ENCODE measurements around the gene DSE.

The DSE gene

GRCh38 chr6:116461932-116462885, 91.5 kb downstream of the DSE start:
- H3K4me3 ChIP-seq (ENCODE audit: low read length in 2 of 2), result peak overlapping the region; percentile 61 to 67
- H3K4me1 ChIP-seq (ENCODE audit: control insufficient read depth in 2 of 2, insufficient read depth in 2 of 2, low read length in 2 of 2), result no peaks in the 10 kb centered on the region
- no peaks in the 10 kb centered on the region for H3K9me3 ChIP-seq (ENCODE audit: control insufficient read depth in 2 of 2, low read length in 2 of 2)
- H3K36me3 ChIP-seq (ENCODE audit: control insufficient read depth in 2 of 2, insufficient read depth in 2 of 2, low read length in 2 of 2), result no peaks in the 10 kb centered on the region
- H3K9ac ChIP-seq (ENCODE audit: low read depth in 1 of 2, low read length in 2 of 2), result peak overlapping the region; percentile 53 to 56
- H3K27ac ChIP-seq (ENCODE audit: low read depth in 2 of 2, low read length in 2 of 2), result peak overlapping the region; percentile 51 to 70
- peaks cover 8 to 13% of the 10 kb centered on the region in 2 donors for H3K27me3 ChIP-seq (ENCODE audit: control insufficient read depth in 2 of 2, insufficient read depth in 2 of 2, low read length in 2 of 2)

- no peak overlapping the region for H3K9ac ChIP-seq (ENCODE audit: low read depth in 1 of 2, low read length in 2 of 2)
These were observed 92.6 kb downstream of the DSE start for GRCh38 chr6:116463301-116463700.

GRCh38 chr6:116465246-116465645, 94.5 kb downstream of the DSE start:
- Histone ChIP-seq H3K9me3 (ENCODE audit: control insufficient read depth in 2 of 2, low read length in 2 of 2) (no peaks in the 10 kb centered on the region), H3K9ac (ENCODE audit: low read depth in 1 of 2, low read length in 2 of 2) (no peak overlapping the region), H3K27me3 (ENCODE audit: control insufficient read depth in 2 of 2, insufficient read depth in 2 of 2, low read length in 2 of 2) (peaks cover 8 to 13% of the 10 kb centered on the region in 2 donors), H3K4me1 (ENCODE audit: control insufficient read depth in 2 of 2, insufficient read depth in 2 of 2, low read length in 2 of 2) (no peaks in the 10 kb centered on the region), H3K27ac (ENCODE audit: low read depth in 2 of 2, low read length in 2 of 2) (no peak overlapping the region), H3K36me3 (ENCODE audit: control insufficient read depth in 2 of 2, insufficient read depth in 2 of 2, low read length in 2 of 2) (no peaks in the 10 kb centered on the region), H3K4me3 (ENCODE audit: low read length in 2 of 2) (no peak overlapping the region)

More at GRCh38 chr6:116463301-116463700, 92.6 kb downstream of the DSE start:
- Histone ChIP-seq H3K36me3 (ENCODE audit: control insufficient read depth in 2 of 2, insufficient read depth in 2 of 2, low read length in 2 of 2) (no peaks in the 10 kb centered on the region), H3K27me3 (ENCODE audit: control insufficient read depth in 2 of 2, insufficient read depth in 2 of 2, low read length in 2 of 2) (peaks cover 8 to 13% of the 10 kb centered on the region in 2 donors), H3K9me3 (ENCODE audit: control insufficient read depth in 2 of 2, low read length in 2 of 2) (no peaks in the 10 kb centered on the region), H3K4me3 (ENCODE audit: low read length in 2 of 2) (no peak overlapping the region), H3K27ac (ENCODE audit: low read depth in 2 of 2, low read length in 2 of 2) (no peak overlapping the region), H3K4me1 (ENCODE audit: control insufficient read depth in 2 of 2, insufficient read depth in 2 of 2, low read length in 2 of 2) (no peaks in the 10 kb centered on the region)

- Histone ChIP-seq H3K27me3 (ENCODE audit: control insufficient read depth in 2 of 2, insufficient read depth in 2 of 2, low read length in 2 of 2) (peaks cover 8 to 11% of the 10 kb centered on the region in 2 donors), H3K36me3 (ENCODE audit: control insufficient read depth in 2 of 2, insufficient read depth in 2 of 2, low read length in 2 of 2) (no peaks in the 10 kb centered on the region), H3K4me1 (ENCODE audit: control insufficient read depth in 2 of 2, insufficient read depth in 2 of 2, low read length in 2 of 2) (no peaks in the 10 kb centered on the region), H3K9ac (ENCODE audit: low read depth in 1 of 2, low read length in 2 of 2) (no peak overlapping the region), H3K27ac (ENCODE audit: low read depth in 2 of 2, low read length in 2 of 2) (no peak overlapping the region), H3K9me3 (ENCODE audit: control insufficient read depth in 2 of 2, low read length in 2 of 2) (no peaks in the 10 kb centered on the region), H3K4me3 (ENCODE audit: low read length in 2 of 2) (no peak overlapping the region)
These were observed 96.3 kb downstream of the DSE start for GRCh38 chr6:116467096-116467495.

GRCh38 chr6:116467514-116467913, 96.8 kb downstream of the DSE start:
- Histone ChIP-seq H3K36me3 (ENCODE audit: control insufficient read depth in 2 of 2, insufficient read depth in 2 of 2, low read length in 2 of 2) (no peaks in the 10 kb centered on the region), H3K27me3 (ENCODE audit: control insufficient read depth in 2 of 2, insufficient read depth in 2 of 2, low read length in 2 of 2) (peaks cover 5 to 11% of the 10 kb centered on the region in 2 donors), H3K4me3 (ENCODE audit: low read length in 2 of 2) (no peak overlapping the region), H3K9me3 (ENCODE audit: control insufficient read depth in 2 of 2, low read length in 2 of 2) (no peaks in the 10 kb centered on the region), H3K27ac (ENCODE audit: low read depth in 2 of 2, low read length in 2 of 2) (no peak overlapping the region), H3K4me1 (ENCODE audit: control insufficient read depth in 2 of 2, insufficient read depth in 2 of 2, low read length in 2 of 2) (no peaks in the 10 kb centered on the region), H3K9ac (ENCODE audit: low read depth in 1 of 2, low read length in 2 of 2) (no peak overlapping the region)

- Histone ChIP-seq H3K9me3 (ENCODE audit: control insufficient read depth in 2 of 2, low read length in 2 of 2) (no peaks in the 10 kb centered on the region), H3K27me3 (ENCODE audit: control insufficient read depth in 2 of 2, insufficient read depth in 2 of 2, low read length in 2 of 2) (peaks cover 1 to 6% of the 10 kb centered on the region in 2 donors), H3K4me3 (ENCODE audit: low read length in 2 of 2) (no peak overlapping the region), H3K36me3 (ENCODE audit: control insufficient read depth in 2 of 2, insufficient read depth in 2 of 2, low read length in 2 of 2) (no peaks in the 10 kb centered on the region), H3K27ac (ENCODE audit: low read depth in 2 of 2, low read length in 2 of 2) (no peak overlapping the region), H3K4me1 (ENCODE audit: control insufficient read depth in 2 of 2, insufficient read depth in 2 of 2, low read length in 2 of 2) (no peaks in the 10 kb centered on the region), H3K9ac (ENCODE audit: low read depth in 1 of 2, low read length in 2 of 2) (no peak overlapping the region)
These were observed 97.5 kb downstream of the DSE start for GRCh38 chr6:116468293-116468692.

- no peak overlapping the region for H3K9ac ChIP-seq (ENCODE audit: low read depth in 1 of 2, low read length in 2 of 2)
- no peaks in the 10 kb centered on the region for H3K9me3 ChIP-seq (ENCODE audit: control insufficient read depth in 2 of 2, low read length in 2 of 2)
- H3K27ac ChIP-seq (ENCODE audit: low read depth in 2 of 2, low read length in 2 of 2), result no peak overlapping the region
- no peaks in the 10 kb centered on the region for H3K27me3 ChIP-seq (ENCODE audit: control insufficient read depth in 2 of 2, insufficient read depth in 2 of 2, low read length in 2 of 2)
- H3K4me1 ChIP-seq (ENCODE audit: control insufficient read depth in 2 of 2, insufficient read depth in 2 of 2, low read length in 2 of 2), result no peaks in the 10 kb centered on the region
- no peaks in the 10 kb centered on the region for H3K36me3 ChIP-seq (ENCODE audit: control insufficient read depth in 2 of 2, insufficient read depth in 2 of 2, low read length in 2 of 2)
- no peak overlapping the region for H3K4me3 ChIP-seq (ENCODE audit: low read length in 2 of 2)
These were observed 100.8 kb downstream of the DSE start for GRCh38 chr6:116471531-116471930.

- H3K4me3 ChIP-seq (ENCODE audit: low read length in 2 of 2), result no peak overlapping the region
- H3K27ac ChIP-seq (ENCODE audit: low read depth in 2 of 2, low read length in 2 of 2), result no peak overlapping the region
- H3K9me3 ChIP-seq (ENCODE audit: control insufficient read depth in 2 of 2, low read length in 2 of 2), result no peaks in the 10 kb centered on the region
- no peaks in the 10 kb centered on the region for H3K36me3 ChIP-seq (ENCODE audit: control insufficient read depth in 2 of 2, insufficient read depth in 2 of 2, low read length in 2 of 2)
- H3K27me3 ChIP-seq (ENCODE audit: control insufficient read depth in 2 of 2, insufficient read depth in 2 of 2, low read length in 2 of 2), result no peaks in the 10 kb centered on the region
- H3K9ac ChIP-seq (ENCODE audit: low read depth in 1 of 2, low read length in 2 of 2), result no peak overlapping the region
- no peaks in the 10 kb centered on the region for H3K4me1 ChIP-seq (ENCODE audit: control insufficient read depth in 2 of 2, insufficient read depth in 2 of 2, low read length in 2 of 2)
These were observed 102.0 kb downstream of the DSE start for GRCh38 chr6:116472706-116473105.

- H3K9me3 ChIP-seq (ENCODE audit: control insufficient read depth in 2 of 2, low read length in 2 of 2), result no peaks in the 10 kb centered on the region
- peak overlapping the region in 1 of 2 donors; percentile 33 for H3K27ac ChIP-seq (ENCODE audit: low read depth in 2 of 2, low read length in 2 of 2)
These were observed 104.4 kb downstream of the DSE start for GRCh38 chr6:116475141-116475540.

GRCh38 chr6:116476002-116476678, 105.4 kb downstream of the DSE start:
- Histone ChIP-seq H3K9me3 (ENCODE audit: control insufficient read depth in 2 of 2, low read length in 2 of 2) (no peaks in the 10 kb centered on the region), H3K27me3 (ENCODE audit: control insufficient read depth in 2 of 2, insufficient read depth in 2 of 2, low read length in 2 of 2) (no peaks in the 10 kb centered on the region), H3K9ac (ENCODE audit: low read depth in 1 of 2, low read length in 2 of 2) (no peak overlapping the region), H3K4me3 (ENCODE audit: low read length in 2 of 2) (no peak overlapping the region), H3K4me1 (ENCODE audit: control insufficient read depth in 2 of 2, insufficient read depth in 2 of 2, low read length in 2 of 2) (no peaks in the 10 kb centered on the region), H3K27ac (ENCODE audit: low read depth in 2 of 2, low read length in 2 of 2) (peak overlapping the region in 1 of 2 donors; percentile 33), H3K36me3 (ENCODE audit: control insufficient read depth in 2 of 2, insufficient read depth in 2 of 2, low read length in 2 of 2) (no peaks in the 10 kb centered on the region)

More at GRCh38 chr6:116475141-116475540, 104.4 kb downstream of the DSE start:
- no peak overlapping the region for H3K4me3 ChIP-seq (ENCODE audit: low read length in 2 of 2)
- H3K36me3 ChIP-seq (ENCODE audit: control insufficient read depth in 2 of 2, insufficient read depth in 2 of 2, low read length in 2 of 2), result no peaks in the 10 kb centered on the region
- no peaks in the 10 kb centered on the region for H3K4me1 ChIP-seq (ENCODE audit: control insufficient read depth in 2 of 2, insufficient read depth in 2 of 2, low read length in 2 of 2)
- H3K27me3 ChIP-seq (ENCODE audit: control insufficient read depth in 2 of 2, insufficient read depth in 2 of 2, low read length in 2 of 2), result no peaks in the 10 kb centered on the region
- H3K9ac ChIP-seq (ENCODE audit: low read depth in 1 of 2, low read length in 2 of 2), result no peak overlapping the region
